B cell (primary cell): ENCODE data around the gene ABR. TPM values are rescaled to one million over a fixed set of nuclear protein-coding genes. Genes with fewer than 3 reads are reported as not detected.

Experiments used
- ATAC-seq: fragments of 200-7000 bp; cut with Tn5 transposase; one replicate; pipeline ENCODE4 v1.10.0; 2021; ENCODE audit warnings: low read depth, mild to moderate bottlenecking, moderate number of reproducible peaks, moderate library complexity
- CTCF ChIA-PET: fragments of 350-600 bp; sonication (Branson Sonifier 250); formaldehyde crosslinking; loops from one replicate; lab custom pipeline; 2021; ENCODE audit warnings: antibody characterized with exemption, inconsistent platforms; lab: Charles Lee
- POLR2A ChIA-PET: fragments of 350-600 bp; sonication (Branson Sonifier 250); formaldehyde crosslinking; loops from one replicate; lab custom pipeline; 2021; ENCODE audit warnings: antibody characterized with exemption; lab: Charles Lee
- DNase-seq: peaks from one replicate; pipeline ENCODE4 v3.0.0; 2013
- H2AFZ ChIP-seq: 2 replicates; pipeline ENCODE4 v1.6.1; 2012; ENCODE audit warnings: mild to moderate bottlenecking, low read depth, low read length; ENCODE audit not compliant: insufficient read depth, poor library complexity, severe bottlenecking
- H3K27ac ChIP-seq, 2 donors: 1 replicate in 1 of 2; 2 replicates in 1 of 2; pipeline ENCODE4 v1.5.1; 2012 to 2013; ENCODE audit warnings: low read length in 2 of 2, mild to moderate bottlenecking in 2 of 2, moderate library complexity in 1 of 2
- H3K27me3 ChIP-seq, 4 experiments: fragments of 200-600 bp in 1 of 4; sonication (generic) in 1 of 4; replicated peaks in 1 of 4; 1 replicate in 2 of 4; 2 replicates in 2 of 4; pipeline versions ENCODE4 v1.6.1 to v1.7.0; 2013 to 2016; ENCODE audit warnings: low read length in 3 of 4, mild to moderate bottlenecking in 2 of 4, mixed read lengths in 1 of 4, moderate library complexity in 1 of 4; ENCODE audit not compliant: insufficient read depth in 4 of 4, control insufficient read depth in 3 of 4; ENCODE audit errors: control extremely low read depth in 1 of 4
- H3K36me3 ChIP-seq, 2 experiments: replicated peaks in 1 of 2; 1 replicate in 1 of 2; 2 replicates in 1 of 2; pipeline versions ENCODE4 v1.6.1 to v1.7.1; 2013; ENCODE audit warnings: low read length in 1 of 2; ENCODE audit not compliant: insufficient read depth in 2 of 2, control insufficient read depth in 1 of 2; ENCODE audit errors: control extremely low read depth in 1 of 2, extremely low read depth in 1 of 2
- H3K4me1 ChIP-seq, 2 donors: fragments of 200-600 bp in 1 of 2; sonication (generic) in 1 of 2; 1 replicate in 1 of 2; 2 replicates in 1 of 2; pipeline versions ENCODE4 v1.5.1 to v1.6.1; 2013 to 2017; ENCODE audit warnings: low read length in 2 of 2; ENCODE audit not compliant: control insufficient read depth in 2 of 2, insufficient read depth in 2 of 2
- H3K4me2 ChIP-seq: replicated peaks from 2 replicates; pipeline ENCODE3; 2012; ENCODE audit warnings: mild to moderate bottlenecking, low read depth, low read length; ENCODE audit not compliant: poor library complexity, severe bottlenecking
- H3K4me3 ChIP-seq, 5 experiments: fragments of 200-600 bp in 1 of 5; sonication (generic) in 1 of 5; 1 replicate in 3 of 5; 2 replicates in 2 of 5; pipeline versions ENCODE4 v1.5.1 to v1.7.0; 2011 to 2016; ENCODE audit warnings: low read length in 4 of 5, mild to moderate bottlenecking in 4 of 5, low read depth in 2 of 5, control low read depth in 1 of 5, moderate library complexity in 1 of 5; ENCODE audit not compliant: insufficient read depth in 1 of 5; ENCODE audit errors: control extremely low read depth in 1 of 5, extremely low read depth in 1 of 5
- H3K79me2 ChIP-seq: fragments of 200-600 bp; sonication (generic); one replicate; pipeline ENCODE4 v1.6.0; 2016; ENCODE audit warnings: low read length; ENCODE audit not compliant: control insufficient read depth, insufficient read depth
- H3K9ac ChIP-seq: fragments of 200-600 bp; sonication (generic); 2 replicates; pipeline ENCODE4 v1.6.1; 2017; ENCODE audit warnings: mild to moderate bottlenecking, low read length, moderate library complexity
- H3K9me3 ChIP-seq, 3 donors: one replicate each; pipeline versions ENCODE4 v1.6.1 to v1.7.1; 2013; ENCODE audit warnings: low read length in 2 of 3; ENCODE audit not compliant: control insufficient read depth in 2 of 3, insufficient read depth in 1 of 3; ENCODE audit errors: control extremely low read depth in 1 of 3
- H4K20me1 ChIP-seq: 2 replicates; pipeline ENCODE4 v1.6.0; 2012; ENCODE audit warnings: mild to moderate bottlenecking, low read length; ENCODE audit not compliant: insufficient read depth, control insufficient read depth, poor library complexity, severe bottlenecking
- H3K27ac Mint-ChIP-seq: one replicate; pipeline ENCODE4 v1.8.0; 2021; ENCODE audit warnings: mixed read lengths
- H3K27me3 Mint-ChIP-seq: one replicate; pipeline ENCODE4 v1.8.0; 2021; ENCODE audit warnings: mixed read lengths
- H3K4me1 Mint-ChIP-seq: one replicate; pipeline ENCODE4 v1.8.0; 2021; ENCODE audit warnings: mixed read lengths
- H3K4me3 Mint-ChIP-seq: one replicate; pipeline ENCODE4 v1.8.0; 2021; ENCODE audit warnings: mixed read lengths
- H3K9me3 Mint-ChIP-seq: one replicate; pipeline ENCODE4 v1.8.0; 2022; ENCODE audit warnings: mixed read lengths; ENCODE audit not compliant: insufficient read depth
- EZH2 ChIP-seq: IDR thresholded peaks from 2 replicates; pipeline ENCODE4 v1.6.1; 2012; ENCODE audit warnings: borderline replicate concordance, low read depth, mild to moderate bottlenecking, moderate library complexity, low read length; ENCODE audit not compliant: insufficient read depth, poor library complexity, severe bottlenecking
- WGBS: methylation state at CpG from one replicate; pipeline ENCODE4 v1.1.5; 2013; ENCODE audit warnings: missing lambda C conversion rate; ENCODE audit not compliant: insufficient coverage; 5-methylcytosine and 5-hydroxymethylcytosine counted together
- intact Hi-C: fragments of 100-400 bp; cut with micrococcal nuclease; formaldehyde crosslinking; loops from one replicate; pipeline ENCODE4 v1.10.0; 2022
- polyA plus RNA-seq: library from polyadenylated mRNA; depleted of rRNA; stranded (reverse); fragments of >200 nt; gene quantifications from 2 replicates; pipeline ENCODE4 v1.2.3, GENCODE V29; 2012
- total RNA-seq, 2 donors: library from RNA; stranded (reverse); fragments of 120-200 nt in 1 of 2; gene quantifications; 1 replicate in 1 of 2; 2 replicates in 1 of 2; pipeline versions ENCODE4 v1.2.3 to v1.2.4, GENCODE V29; 2013 to 2022
- TF ChIP-seq, protein P1 (sequence below): fragments of 200-600 bp; IDR thresholded peaks from one replicate; pipeline ENCODE4 v1.8.0; 2022; ENCODE audit warnings: antibody characterized with exemption, mild to moderate bottlenecking

Gene ABR
- total and polyA plus RNA-seq, 2 donors (not counting 1 experiment from before 2014, with no cell fraction given): 79.8 to 262 TPM

DNA sequence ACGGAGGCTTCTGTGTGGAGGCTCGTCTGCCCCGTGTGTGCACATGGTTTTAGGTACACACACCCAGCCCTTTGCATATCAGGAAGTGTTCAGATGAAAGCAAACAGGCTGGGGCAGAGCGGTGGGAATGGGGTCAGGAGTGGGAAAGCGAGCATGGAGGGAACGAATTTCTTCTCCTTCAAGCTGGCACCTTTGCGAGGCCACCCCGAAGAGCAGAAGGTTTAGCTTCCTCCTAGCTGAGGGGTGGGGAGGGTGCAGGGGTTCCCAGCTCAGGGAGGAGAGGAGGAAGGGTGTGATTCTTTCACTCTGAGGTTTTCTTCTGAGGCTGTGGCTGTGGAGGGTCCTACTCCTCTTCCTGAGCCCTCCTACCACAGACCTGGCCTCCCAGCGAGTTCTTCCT is 83.6 kb downstream of the ABR start:
- Histone ChIP-seq H2AFZ (no peak overlapping the region), H3K36me3 (peaks cover 0 to 28% of the 10 kb centered on the region in 2 experiments), H3K4me2 (no peak overlapping the region), H4K20me1 (peaks cover 59% of the 10 kb centered on the region), H3K4me3 (no peak overlapping the region), H3K4me1 (peaks cover 0 to 11% of the 10 kb centered on the region in 2 donors), H3K9ac (no peak overlapping the region), H3K27me3 (no peaks in the 10 kb centered on the region), H3K9me3 (no peaks in the 10 kb centered on the region), H3K79me2 (peaks cover 13% of the 10 kb centered on the region), H3K27ac (peak overlapping the region in 1 of 2 donors; percentile 26)
- H3K27me3 Mint-ChIP-seq: no peaks in the 10 kb centered on the region
- ATAC-seq: no peak
- TF ChIP-seq, protein P1, sequence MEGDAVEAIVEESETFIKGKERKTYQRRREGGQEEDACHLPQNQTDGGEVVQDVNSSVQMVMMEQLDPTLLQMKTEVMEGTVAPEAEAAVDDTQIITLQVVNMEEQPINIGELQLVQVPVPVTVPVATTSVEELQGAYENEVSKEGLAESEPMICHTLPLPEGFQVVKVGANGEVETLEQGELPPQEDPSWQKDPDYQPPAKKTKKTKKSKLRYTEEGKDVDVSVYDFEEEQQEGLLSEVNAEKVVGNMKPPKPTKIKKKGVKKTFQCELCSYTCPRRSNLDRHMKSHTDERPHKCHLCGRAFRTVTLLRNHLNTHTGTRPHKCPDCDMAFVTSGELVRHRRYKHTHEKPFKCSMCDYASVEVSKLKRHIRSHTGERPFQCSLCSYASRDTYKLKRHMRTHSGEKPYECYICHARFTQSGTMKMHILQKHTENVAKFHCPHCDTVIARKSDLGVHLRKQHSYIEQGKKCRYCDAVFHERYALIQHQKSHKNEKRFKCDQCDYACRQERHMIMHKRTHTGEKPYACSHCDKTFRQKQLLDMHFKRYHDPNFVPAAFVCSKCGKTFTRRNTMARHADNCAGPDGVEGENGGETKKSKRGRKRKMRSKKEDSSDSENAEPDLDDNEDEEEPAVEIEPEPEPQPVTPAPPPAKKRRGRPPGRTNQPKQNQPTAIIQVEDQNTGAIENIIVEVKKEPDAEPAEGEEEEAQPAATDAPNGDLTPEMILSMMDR: no peak
- H3K4me1 Mint-ChIP-seq: peaks cover 18% of the 10 kb centered on the region
- DNase-seq: no peak
- intact Hi-C loops: no loop called here
- H3K9me3 Mint-ChIP-seq: no peaks in the 10 kb centered on the region
- H3K4me3 Mint-ChIP-seq: no peak overlapping the region
- ChIA-PET CTCF (interaction anchor here (1.1 kb wide), 1 partner anchor 29 kb away, joined by 3 read pairs; no protein-coding TSS in a partner anchor), POLR2A (interaction anchor here (0.6 kb wide), 1 partner anchor 118 kb away, joined by 4 read pairs; no protein-coding TSS in a partner anchor)
- H3K27ac Mint-ChIP-seq: no peak overlapping the region
- WGBS: no CpG with 5 or more reads among the region's 9 CpGs

DNA sequence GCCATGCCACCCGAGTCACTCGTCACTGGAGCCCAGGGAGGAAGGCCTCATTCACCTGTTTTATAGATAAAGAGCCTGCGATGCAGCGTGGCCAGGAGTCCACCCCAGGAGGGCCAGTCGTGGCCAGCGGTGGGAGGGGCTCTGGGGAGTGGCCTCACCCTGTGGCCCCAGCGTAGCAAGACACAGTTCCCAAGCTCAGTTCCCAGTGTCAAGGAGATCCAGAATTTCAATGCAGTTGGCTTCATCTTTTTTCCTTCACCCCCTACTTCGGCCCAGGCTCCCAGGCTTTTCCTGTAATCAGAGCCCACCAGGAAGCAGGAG is 84.0 kb downstream of the ABR start:
- Histone ChIP-seq H3K27ac (no peak overlapping the region), H3K9me3 (no peaks in the 10 kb centered on the region), H2AFZ (no peak overlapping the region), H3K4me3 (no peak overlapping the region), H3K4me1 (peaks cover 0 to 11% of the 10 kb centered on the region in 2 donors), H3K9ac (no peak overlapping the region), H3K36me3 (peaks cover 0 to 32% of the 10 kb centered on the region in 2 experiments), H4K20me1 (peaks cover 63% of the 10 kb centered on the region), H3K4me2 (no peak overlapping the region), H3K79me2 (peaks cover 13% of the 10 kb centered on the region), H3K27me3 (no peaks in the 10 kb centered on the region)
- POLR2A ChIA-PET: no interaction called here
- ATAC-seq: no peak
- Mint-ChIP-seq H3K27me3 (no peaks in the 10 kb centered on the region), H3K4me1 (peaks cover 18% of the 10 kb centered on the region), H3K27ac (no peak overlapping the region), H3K9me3 (no peaks in the 10 kb centered on the region), H3K4me3 (no peak overlapping the region)
- TF ChIP-seq EZH2: no peak
- TF ChIP-seq, protein P1: no peak
- WGBS: 90% methylated on average over 7 of the region's 8 CpGs
- intact Hi-C loops: no loop called here
- DNase-seq: no peak
- CTCF ChIA-PET: no interaction called here
